ENCODE data around the gene CD247. TPM values are rescaled to one million over a fixed set of nuclear protein-coding genes. Genes with fewer than 3 reads are reported as not detected.

Gene CD247
- total and polyA plus RNA-seq, 9 of the 15 experiments (the other 6 are each of a cell fraction or from before 2014, with no cell fraction given), result 0.08 to 0.42 (median 0.28) TPM; not detected in 5

GRCh38 chr1:167425482-167425881 is 92.8 kb downstream of the CD247 start:
- Histone ChIP-seq H3K27me3 (ENCODE audit: control insufficient read depth in 2 of 2, insufficient read depth in 2 of 2, low read length in 2 of 2) (no peaks in the 10 kb centered on the region), H4K20me1 (replicated peaks; ENCODE audit: control insufficient read depth, insufficient read depth, low read length) (no peaks in the 10 kb centered on the region), H3K27ac (ENCODE audit: extremely low read depth, low read depth, low read length) (no peak overlapping the region), H2AFZ (ENCODE audit: low read depth, low read length) (no peak overlapping the region), H3K4me3 (no peak overlapping the region), H3K9me1 (ENCODE audit: control insufficient read depth, insufficient read depth, low read length) (peaks cover 3% of the 10 kb centered on the region), H3K4me2 (ENCODE audit: insufficient read depth, low read length) (no peak overlapping the region), H3K36me3 (ENCODE audit: control insufficient read depth, insufficient read depth, low read length) (no peaks in the 10 kb centered on the region), H3K4me1 (replicated peaks in 1 of 2; ENCODE audit: control insufficient read depth in 2 of 2, insufficient read depth in 2 of 2, low read length in 2 of 2) (peaks cover 6 to 16% of the 10 kb centered on the region in 2 experiments; a peak in 4 of 5 replicates), H3K79me2 (ENCODE audit: control insufficient read depth, insufficient read depth, low read length) (no peaks in the 10 kb centered on the region), H3K9ac (ENCODE audit: insufficient read depth in 1 of 2, low read depth in 2 of 2, low read length in 2 of 2) (0 out of 4 replicates have a peak overlapping the region, but pooled peaks of 1 of the 2 experiments have one; percentile 39), H3K9me3 (replicated peaks; ENCODE audit: control insufficient read depth, insufficient read depth, low read depth, low read length) (no peaks in the 10 kb centered on the region)
- CTCF ChIA-PET (ENCODE audit: low intra/inter-chr PET ratio), result no interaction called here
- FAIRE-seq (no peak), DNase-seq (ENCODE audit: extremely low read depth in 1 of 4, low spot score in 3 of 4) (peak in 1 of 4 experiments; percentile 7), ATAC-seq (no peak)
- 73% methylated on average over 7 of the region's 7 CpGs for WGBS (ENCODE audit: insufficient coverage, low coverage, missing lambda C conversion rate)
- POLR2A ChIA-PET, result interaction anchor here (0.8 to 2.2 kb wide), 3 partner anchors 12 to 42 kb away, joined by 3 to 7 read pairs (median 4); no protein-coding TSS in a partner anchor
- in situ Hi-C loops (cut with MboI), result no loop called here
- no TSS peak for BruUV-seq (replicated peaks)
- intact Hi-C loops (cut with micrococcal nuclease), result no loop called here
- TF ChIP-seq E2F1 (CRISPR knock-in tag; IDR thresholded peaks at IDR 0.05) (no peak), PTBP1 (IDR thresholded peaks at IDR 0.05; ENCODE audit: low read depth, low read length) (no peak), KLF10 (CRISPR knock-in tag; IDR thresholded peaks at IDR 0.05) (no peak), LCOR (CRISPR knock-in tag; IDR thresholded peaks at IDR 0.05) (no peak), NBN (IDR thresholded peaks at IDR 0.05; ENCODE audit: low read depth) (no peak), SIN3A (IDR thresholded peaks at IDR 0.05; ENCODE audit: borderline replicate concordance in 2 of 2, control insufficient read depth in 1 of 2, low read depth in 2 of 2, low read length in 2 of 2) (no peak), THRA (IDR thresholded peaks at IDR 0.05) (no peak), ZBTB1 (CRISPR knock-in tag; IDR thresholded peaks at IDR 0.05; ENCODE audit: borderline replicate concordance, low read depth) (no peak), ZFP91 (CRISPR knock-in tag; IDR thresholded peaks at IDR 0.05) (no peak), DMBX1 (CRISPR knock-in tag; IDR thresholded peaks at IDR 0.05; ENCODE audit: borderline replicate concordance) (no peak), ZNF23 (CRISPR knock-in tag; IDR thresholded peaks at IDR 0.05) (no peak), ARID4B (CRISPR knock-in tag; IDR thresholded peaks at IDR 0.05) (no peak)
